ENCODE data around the gene HNRNPLL. TPM values are rescaled to one million over a fixed set of nuclear protein-coding genes. Genes with fewer than 3 reads are reported as not detected.
A peak's percentile ranks its signal among the peaks of the same experiment; 100 is the strongest.

HNRNPLL gene
- total and polyA plus RNA-seq, 2 donors, result 24.1 to 54.0 TPM

GRCh38 chr2:38554973-38555595, 47.6 kb downstream of the HNRNPLL start:
- peaks cover 0 to 2% of the 10 kb centered on the region in 2 donors for H3K4me1 ChIP-seq (ENCODE audit: control insufficient read depth in 2 of 2, insufficient read depth in 2 of 2, low read length in 2 of 2)
- 96% methylated on average over 8 of the region's 8 CpGs for WGBS

GRCh38 chr2:38553554-38553953, 49.2 kb downstream of the HNRNPLL start:
- no peaks in the 10 kb centered on the region for H3K9me3 ChIP-seq (ENCODE audit: control insufficient read depth in 2 of 2, insufficient read depth in 1 of 2, low read length in 1 of 2)

More at GRCh38 chr2:38554973-38555595, 47.6 kb downstream of the HNRNPLL start:
- Histone ChIP-seq H3K9me3 (ENCODE audit: control insufficient read depth in 2 of 2, insufficient read depth in 1 of 2, low read length in 1 of 2) (no peaks in the 10 kb centered on the region), H3K27ac (ENCODE audit: low read depth in 1 of 2, low read length in 1 of 2) (no peak overlapping the region), H3K36me3 (ENCODE audit: control insufficient read depth in 2 of 2, insufficient read depth in 2 of 2, low read length in 1 of 2) (peaks cover 5% of the 10 kb centered on the region in 2 donors), H3K4me3 (ENCODE audit: low read length in 2 of 2) (no peak overlapping the region), H3K27me3 (ENCODE audit: control insufficient read depth in 2 of 2, insufficient read depth in 1 of 2, low read length in 1 of 2) (no peaks in the 10 kb centered on the region)
- DNase-seq (ENCODE audit: low read depth in 6 of 9, low spot score in 9 of 9), result no peak

GRCh38 chr2:38552259-38552658, 50.5 kb downstream of the HNRNPLL start:
- peaks cover 3 to 4% of the 10 kb centered on the region in 2 donors for H3K36me3 ChIP-seq (ENCODE audit: control insufficient read depth in 2 of 2, insufficient read depth in 2 of 2, low read length in 1 of 2)
- peaks cover 0 to 2% of the 10 kb centered on the region in 2 donors for H3K4me1 ChIP-seq (ENCODE audit: control insufficient read depth in 2 of 2, insufficient read depth in 2 of 2, low read length in 2 of 2)
- H3K27ac ChIP-seq (ENCODE audit: low read depth in 1 of 2, low read length in 1 of 2), result no peak overlapping the region
- DNase-seq (ENCODE audit: low read depth in 6 of 9, low spot score in 9 of 9), result peak in 1 of 9 donors; percentile 24
- no peaks in the 10 kb centered on the region for H3K27me3 ChIP-seq (ENCODE audit: control insufficient read depth in 2 of 2, insufficient read depth in 1 of 2, low read length in 1 of 2)
- WGBS, result 12% methylated on average over 2 of the region's 2 CpGs
- no peaks in the 10 kb centered on the region for H3K9me3 ChIP-seq (ENCODE audit: control insufficient read depth in 2 of 2, insufficient read depth in 1 of 2, low read length in 1 of 2)
- no peak overlapping the region for H3K4me3 ChIP-seq (ENCODE audit: low read length in 2 of 2)

More at GRCh38 chr2:38553554-38553953, 49.2 kb downstream of the HNRNPLL start:
- DNase-seq (ENCODE audit: low read depth in 6 of 9, low spot score in 9 of 9), result no peak
- no peaks in the 10 kb centered on the region for H3K27me3 ChIP-seq (ENCODE audit: control insufficient read depth in 2 of 2, insufficient read depth in 1 of 2, low read length in 1 of 2)
- H3K4me1 ChIP-seq (ENCODE audit: control insufficient read depth in 2 of 2, insufficient read depth in 2 of 2, low read length in 2 of 2), result peaks cover 0 to 2% of the 10 kb centered on the region in 2 donors
- H3K27ac ChIP-seq (ENCODE audit: low read depth in 1 of 2, low read length in 1 of 2), result no peak overlapping the region
- 72% methylated on average over 2 of the region's 2 CpGs for WGBS
- H3K4me3 ChIP-seq (ENCODE audit: low read length in 2 of 2), result no peak overlapping the region
- H3K36me3 ChIP-seq (ENCODE audit: control insufficient read depth in 2 of 2, insufficient read depth in 2 of 2, low read length in 1 of 2), result peaks cover 3 to 4% of the 10 kb centered on the region in 2 donors

GRCh38 chr2:38551746-38552145, 51.0 kb downstream of the HNRNPLL start:
- peaks cover 0 to 2% of the 10 kb centered on the region in 2 donors for H3K4me1 ChIP-seq (ENCODE audit: control insufficient read depth in 2 of 2, insufficient read depth in 2 of 2, low read length in 2 of 2)
- H3K36me3 ChIP-seq (ENCODE audit: control insufficient read depth in 2 of 2, insufficient read depth in 2 of 2, low read length in 1 of 2), result peaks cover 3 to 4% of the 10 kb centered on the region in 2 donors
- H3K4me3 ChIP-seq (ENCODE audit: low read length in 2 of 2), result no peak overlapping the region
- no peak for DNase-seq (ENCODE audit: low read depth in 6 of 9, low spot score in 9 of 9)
- no peaks in the 10 kb centered on the region for H3K27me3 ChIP-seq (ENCODE audit: control insufficient read depth in 2 of 2, insufficient read depth in 1 of 2, low read length in 1 of 2)
- H3K9me3 ChIP-seq (ENCODE audit: control insufficient read depth in 2 of 2, insufficient read depth in 1 of 2, low read length in 1 of 2), result no peaks in the 10 kb centered on the region
- H3K27ac ChIP-seq (ENCODE audit: low read depth in 1 of 2, low read length in 1 of 2), result no peak overlapping the region
- 98% methylated on average over 2 of the region's 2 CpGs for WGBS

- DNase-seq (ENCODE audit: low read depth in 6 of 9, low spot score in 9 of 9), result no peak
- Histone ChIP-seq H3K27me3 (ENCODE audit: control insufficient read depth in 2 of 2, insufficient read depth in 1 of 2, low read length in 1 of 2) (no peaks in the 10 kb centered on the region), H3K27ac (ENCODE audit: low read depth in 1 of 2, low read length in 1 of 2) (no peak overlapping the region), H3K9me3 (ENCODE audit: control insufficient read depth in 2 of 2, insufficient read depth in 1 of 2, low read length in 1 of 2) (no peaks in the 10 kb centered on the region), H3K4me3 (ENCODE audit: low read length in 2 of 2) (no peak overlapping the region), H3K36me3 (ENCODE audit: control insufficient read depth in 2 of 2, insufficient read depth in 2 of 2, low read length in 1 of 2) (peaks cover 3 to 4% of the 10 kb centered on the region in 2 donors), H3K4me1 (ENCODE audit: control insufficient read depth in 2 of 2, insufficient read depth in 2 of 2, low read length in 2 of 2) (peaks cover 0 to 2% of the 10 kb centered on the region in 2 donors)
- 98% methylated on average over 3 of the region's 3 CpGs for WGBS
These were observed 51.6 kb downstream of the HNRNPLL start for GRCh38 chr2:38551171-38551570.

GRCh38 chr2:38549851-38550250, 52.9 kb downstream of the HNRNPLL start:
- no peak for DNase-seq (ENCODE audit: low read depth in 6 of 9, low spot score in 9 of 9)
- Histone ChIP-seq H3K9me3 (ENCODE audit: control insufficient read depth in 2 of 2, insufficient read depth in 1 of 2, low read length in 1 of 2) (no peaks in the 10 kb centered on the region), H3K27me3 (ENCODE audit: control insufficient read depth in 2 of 2, insufficient read depth in 1 of 2, low read length in 1 of 2) (no peaks in the 10 kb centered on the region), H3K4me3 (ENCODE audit: low read length in 2 of 2) (no peak overlapping the region), H3K36me3 (ENCODE audit: control insufficient read depth in 2 of 2, insufficient read depth in 2 of 2, low read length in 1 of 2) (peaks cover 3 to 4% of the 10 kb centered on the region in 2 donors), H3K27ac (ENCODE audit: low read depth in 1 of 2, low read length in 1 of 2) (no peak overlapping the region), H3K4me1 (ENCODE audit: control insufficient read depth in 2 of 2, insufficient read depth in 2 of 2, low read length in 2 of 2) (peaks cover 0 to 2% of the 10 kb centered on the region in 2 donors)
- WGBS, result 96% methylated on average over 4 of the region's 4 CpGs

GRCh38 chr2:38549071-38549704, 53.5 kb downstream of the HNRNPLL start:
- DNase-seq (ENCODE audit: low read depth in 6 of 9, low spot score in 9 of 9), result no peak
- WGBS, result 40% methylated on average over 7 of the region's 7 CpGs
- no peaks in the 10 kb centered on the region for H3K9me3 ChIP-seq (ENCODE audit: control insufficient read depth in 2 of 2, insufficient read depth in 1 of 2, low read length in 1 of 2)

GRCh38 chr2:38547791-38548190, 54.9 kb downstream of the HNRNPLL start:
- no peak overlapping the region for H3K27ac ChIP-seq (ENCODE audit: low read depth in 1 of 2, low read length in 1 of 2)
- H3K36me3 ChIP-seq (ENCODE audit: control insufficient read depth in 2 of 2, insufficient read depth in 2 of 2, low read length in 1 of 2), result no peaks in the 10 kb centered on the region
- 94% methylated on average over 1 of the region's 1 CpG for WGBS
- no peak overlapping the region for H3K4me3 ChIP-seq (ENCODE audit: low read length in 2 of 2)
- H3K27me3 ChIP-seq (ENCODE audit: control insufficient read depth in 2 of 2, insufficient read depth in 1 of 2, low read length in 1 of 2), result no peaks in the 10 kb centered on the region
- H3K9me3 ChIP-seq (ENCODE audit: control insufficient read depth in 2 of 2, insufficient read depth in 1 of 2, low read length in 1 of 2), result peaks cover 0 to 6% of the 10 kb centered on the region in 2 donors
- DNase-seq (ENCODE audit: low read depth in 6 of 9, low spot score in 9 of 9), result no peak
- H3K4me1 ChIP-seq (ENCODE audit: control insufficient read depth in 2 of 2, insufficient read depth in 2 of 2, low read length in 2 of 2), result peaks cover 3 to 11% of the 10 kb centered on the region in 2 donors

More at GRCh38 chr2:38549071-38549704, 53.5 kb downstream of the HNRNPLL start:
- Histone ChIP-seq H3K27ac (ENCODE audit: low read depth in 1 of 2, low read length in 1 of 2) (no peak overlapping the region), H3K4me1 (ENCODE audit: control insufficient read depth in 2 of 2, insufficient read depth in 2 of 2, low read length in 2 of 2) (peaks cover 0 to 2% of the 10 kb centered on the region in 2 donors), H3K4me3 (ENCODE audit: low read length in 2 of 2) (no peak overlapping the region), H3K36me3 (ENCODE audit: control insufficient read depth in 2 of 2, insufficient read depth in 2 of 2, low read length in 1 of 2) (peaks cover 3 to 4% of the 10 kb centered on the region in 2 donors), H3K27me3 (ENCODE audit: control insufficient read depth in 2 of 2, insufficient read depth in 1 of 2, low read length in 1 of 2) (no peaks in the 10 kb centered on the region)

- DNase-seq (ENCODE audit: low read depth in 6 of 9, low spot score in 9 of 9), result no peak
- peaks cover 5 to 15% of the 10 kb centered on the region in 2 donors for H3K4me1 ChIP-seq (ENCODE audit: control insufficient read depth in 2 of 2, insufficient read depth in 2 of 2, low read length in 2 of 2)
- WGBS, result 99% methylated on average over 3 of the region's 3 CpGs
- H3K9me3 ChIP-seq (ENCODE audit: control insufficient read depth in 2 of 2, insufficient read depth in 1 of 2, low read length in 1 of 2), result peaks cover 0 to 6% of the 10 kb centered on the region in 2 donors
- H3K27ac ChIP-seq (ENCODE audit: low read depth in 1 of 2, low read length in 1 of 2), result no peak overlapping the region
- no peak overlapping the region for H3K4me3 ChIP-seq (ENCODE audit: low read length in 2 of 2)
- no peaks in the 10 kb centered on the region for H3K27me3 ChIP-seq (ENCODE audit: control insufficient read depth in 2 of 2, insufficient read depth in 1 of 2, low read length in 1 of 2)
- no peaks in the 10 kb centered on the region for H3K36me3 ChIP-seq (ENCODE audit: control insufficient read depth in 2 of 2, insufficient read depth in 2 of 2, low read length in 1 of 2)
These were observed 56.1 kb downstream of the HNRNPLL start for GRCh38 chr2:38546585-38546984.

All from thymus (tissue), 11 donors.